ENCODE measurements around the gene PLCG2. TPM values are rescaled to one million over a fixed set of nuclear protein-coding genes. Genes with fewer than 3 reads are reported as not detected.
A peak's percentile ranks its signal among the peaks of the same experiment; 100 is the strongest.

PLCG2 gene
- total RNA-seq, 2 experiments from 2014 or later = 62.5 to 80.2 TPM

DNA sequence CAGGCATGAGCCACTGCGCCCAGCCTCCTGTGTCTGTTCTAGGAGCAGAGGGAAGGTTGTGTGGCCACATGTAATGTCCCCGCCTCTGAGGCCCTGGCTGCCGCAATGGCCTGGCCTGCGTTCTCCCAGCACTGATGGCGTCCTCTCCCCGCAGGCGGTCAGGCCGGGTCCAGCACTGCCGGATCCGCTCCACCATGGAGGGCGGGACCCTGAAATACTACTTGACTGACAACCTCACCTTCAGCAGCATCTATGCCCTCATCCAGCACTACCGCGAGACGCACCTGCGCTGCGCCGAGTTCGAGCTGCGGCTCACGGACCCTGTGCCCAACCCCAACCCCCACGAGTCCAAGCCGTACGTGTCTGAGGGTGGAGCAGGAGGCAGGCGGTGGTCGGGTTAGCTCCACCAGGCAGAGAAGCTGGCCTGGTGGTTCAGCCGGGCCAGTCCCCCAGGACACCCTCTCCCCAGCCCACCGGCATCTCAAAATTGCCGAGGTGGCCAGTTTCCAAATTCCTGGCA, 131.3 kb downstream of the PLCG2 start:
- H3K27ac Mint-ChIP-seq = no peak overlapping the region
- no peak for ATAC-seq
- no peak for DNase-seq
- H3K4me1 Mint-ChIP-seq = no peaks in the 10 kb centered on the region
- H3K4me3 Mint-ChIP-seq = no peak overlapping the region
- CTCF ChIA-PET = no interaction called here
- H3K9me3 Mint-ChIP-seq (ENCODE audit: low read depth) = no peaks in the 10 kb centered on the region
- H3K36me3 Mint-ChIP-seq = peaks cover 13% of the 10 kb centered on the region
- no peaks in the 10 kb centered on the region for H3K27me3 Mint-ChIP-seq

DNA sequence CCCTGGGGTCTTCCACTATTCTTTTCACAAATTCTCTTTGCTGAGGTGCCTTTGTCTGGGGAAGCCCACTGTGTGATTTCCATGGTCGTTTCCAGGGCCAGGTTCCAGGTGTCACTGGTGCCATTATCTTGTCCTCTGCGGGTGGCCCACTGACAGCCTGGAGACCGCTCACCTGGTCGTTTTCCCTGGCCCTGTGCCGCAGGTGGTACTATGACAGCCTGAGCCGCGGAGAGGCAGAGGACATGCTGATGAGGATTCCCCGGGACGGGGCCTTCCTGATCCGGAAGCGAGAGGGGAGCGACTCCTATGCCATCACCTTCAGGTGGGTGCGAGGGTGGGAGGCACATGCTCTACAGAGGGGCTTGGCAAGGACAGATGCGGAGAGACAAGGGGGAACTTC, 133.3 kb downstream of the PLCG2 start:
- no peak overlapping the region for H3K4me3 Mint-ChIP-seq
- H3K36me3 Mint-ChIP-seq = peaks cover 9% of the 10 kb centered on the region
- CTCF ChIA-PET = no interaction called here
- H3K27ac Mint-ChIP-seq = no peak overlapping the region
- ATAC-seq (no peak), DNase-seq (no peak)
- no peaks in the 10 kb centered on the region for H3K4me1 Mint-ChIP-seq
- H3K9me3 Mint-ChIP-seq (ENCODE audit: low read depth) = no peaks in the 10 kb centered on the region
- H3K27me3 Mint-ChIP-seq = no peaks in the 10 kb centered on the region

- DNase-seq (no peak), ATAC-seq (no peak)
- CTCF ChIA-PET = no interaction called here
- Mint-ChIP-seq H3K4me3 (no peak overlapping the region), H3K4me1 (no peaks in the 10 kb centered on the region), H3K27ac (no peak overlapping the region), H3K9me3 (ENCODE audit: low read depth) (no peaks in the 10 kb centered on the region), H3K36me3 (peaks cover 9% of the 10 kb centered on the region), H3K27me3 (no peaks in the 10 kb centered on the region)
These were observed 134.1 kb downstream of the PLCG2 start for GRCh38 chr16:81913222-81913621.

DNA sequence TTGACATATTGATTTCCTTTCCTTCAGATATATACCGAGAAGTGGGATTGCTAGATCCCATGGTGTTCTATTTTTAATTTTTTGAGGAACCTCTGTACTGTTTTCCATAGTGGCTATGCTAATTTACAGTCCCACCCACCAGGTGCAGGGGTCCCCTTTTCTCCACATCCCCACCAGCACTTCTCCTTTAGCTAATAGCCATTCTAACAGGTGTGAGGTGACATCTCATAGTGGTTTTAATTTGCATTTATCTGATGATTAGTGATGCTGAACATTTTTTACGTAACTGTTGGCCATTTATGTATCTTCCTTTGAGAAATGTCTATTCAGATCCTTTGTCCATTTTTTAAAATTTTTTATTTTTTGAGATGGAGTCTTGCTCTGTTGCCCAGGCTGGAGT, 138.3 kb downstream of the PLCG2 start:
- no peaks in the 10 kb centered on the region for H3K4me1 Mint-ChIP-seq
- H3K4me3 Mint-ChIP-seq = no peak overlapping the region
- no peak overlapping the region for H3K27ac Mint-ChIP-seq
- H3K9me3 Mint-ChIP-seq (ENCODE audit: low read depth) = no peaks in the 10 kb centered on the region
- DNase-seq = no peak
- CTCF ChIA-PET = interaction anchor here (0.7 kb wide), 1 partner anchor 347 kb away, joined by 3 read pairs; no protein-coding TSS in a partner anchor
- no peak for ATAC-seq
- no peaks in the 10 kb centered on the region for H3K27me3 Mint-ChIP-seq
- peaks cover 30% of the 10 kb centered on the region for H3K36me3 Mint-ChIP-seq

- ATAC-seq (no peak), DNase-seq (no peak)
- no peak overlapping the region for H3K27ac Mint-ChIP-seq
- H3K36me3 Mint-ChIP-seq = peaks cover 28% of the 10 kb centered on the region
- CTCF ChIA-PET = interaction anchor here (0.9 to 1.4 kb wide), 2 partner anchors 33 to 714 kb away, joined by 4 to 5 read pairs; no protein-coding TSS in a partner anchor
- no peak overlapping the region for H3K4me3 Mint-ChIP-seq
- no peaks in the 10 kb centered on the region for H3K27me3 Mint-ChIP-seq
- no peaks in the 10 kb centered on the region for H3K9me3 Mint-ChIP-seq (ENCODE audit: low read depth)
- no peaks in the 10 kb centered on the region for H3K4me1 Mint-ChIP-seq
These were observed 139.8 kb downstream of the PLCG2 start for GRCh38 chr16:81918927-81919326.

GRCh38 chr16:81920498-81920897, 141.4 kb downstream of the PLCG2 start:
- Mint-ChIP-seq H3K36me3 (peaks cover 28% of the 10 kb centered on the region), H3K27me3 (no peaks in the 10 kb centered on the region), H3K4me1 (no peaks in the 10 kb centered on the region), H3K4me3 (no peak overlapping the region), H3K9me3 (ENCODE audit: low read depth) (no peaks in the 10 kb centered on the region), H3K27ac (no peak overlapping the region)
- ATAC-seq (no peak), DNase-seq (no peak)
- CTCF ChIA-PET = no interaction called here

DNA sequence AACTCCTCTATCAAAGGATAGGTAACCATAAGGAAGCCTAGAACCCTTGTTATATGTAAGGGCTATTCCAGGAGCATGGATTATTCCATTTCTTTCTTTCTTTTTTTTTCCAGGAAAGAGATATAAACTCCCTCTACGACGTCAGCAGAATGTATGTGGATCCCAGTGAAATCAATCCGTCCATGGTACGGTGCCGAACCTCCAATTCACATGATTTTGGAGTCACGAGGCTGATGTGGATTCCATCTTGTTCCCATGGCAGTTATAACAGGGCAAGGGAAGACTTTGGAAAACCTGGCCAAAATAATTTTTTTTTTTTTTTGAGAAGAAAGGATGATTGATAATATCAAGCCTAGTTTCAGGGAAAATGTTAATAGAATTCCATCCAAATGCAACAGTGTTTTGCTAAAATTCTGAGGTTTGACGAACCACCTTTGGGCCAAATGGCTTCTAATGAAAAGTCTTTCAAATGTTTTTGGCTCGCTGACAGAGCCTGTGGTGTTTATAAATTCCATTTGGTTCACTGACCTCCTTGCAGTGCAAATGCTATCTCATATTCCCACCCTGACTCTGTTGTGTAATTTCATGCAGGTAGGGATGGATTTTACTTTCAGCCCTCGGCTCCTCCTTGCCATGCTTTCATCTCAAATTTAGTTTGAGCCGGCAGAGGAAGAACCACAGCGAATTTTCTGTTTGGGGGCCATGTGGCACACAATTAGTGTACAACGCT, 142.2 kb downstream of the PLCG2 start:
- no peak for DNase-seq
- Mint-ChIP-seq H3K36me3 (peaks cover 28% of the 10 kb centered on the region), H3K4me3 (no peak overlapping the region), H3K9me3 (ENCODE audit: low read depth) (no peaks in the 10 kb centered on the region), H3K27ac (no peak overlapping the region), H3K4me1 (no peaks in the 10 kb centered on the region), H3K27me3 (no peaks in the 10 kb centered on the region)
- CTCF ChIA-PET = no interaction called here
- no peak for ATAC-seq

- Mint-ChIP-seq H3K9me3 (ENCODE audit: low read depth) (no peaks in the 10 kb centered on the region), H3K36me3 (peaks cover 25% of the 10 kb centered on the region), H3K4me3 (no peak overlapping the region), H3K27ac (no peak overlapping the region), H3K4me1 (no peaks in the 10 kb centered on the region), H3K27me3 (no peaks in the 10 kb centered on the region)
- CTCF ChIA-PET = no interaction called here
- no peak for ATAC-seq
- DNase-seq = no peak
These were observed 142.9 kb downstream of the PLCG2 start for GRCh38 chr16:81921843-81922584.

GRCh38 chr16:81923296-81923695, 144.2 kb downstream of the PLCG2 start:
- no peak for ATAC-seq
- Mint-ChIP-seq H3K27me3 (no peaks in the 10 kb centered on the region), H3K36me3 (peaks cover 30% of the 10 kb centered on the region), H3K4me1 (peaks cover 8% of the 10 kb centered on the region), H3K9me3 (ENCODE audit: low read depth) (no peaks in the 10 kb centered on the region), H3K4me3 (no peak overlapping the region), H3K27ac (no peak overlapping the region)
- DNase-seq = no peak
- CTCF ChIA-PET = no interaction called here

DNA sequence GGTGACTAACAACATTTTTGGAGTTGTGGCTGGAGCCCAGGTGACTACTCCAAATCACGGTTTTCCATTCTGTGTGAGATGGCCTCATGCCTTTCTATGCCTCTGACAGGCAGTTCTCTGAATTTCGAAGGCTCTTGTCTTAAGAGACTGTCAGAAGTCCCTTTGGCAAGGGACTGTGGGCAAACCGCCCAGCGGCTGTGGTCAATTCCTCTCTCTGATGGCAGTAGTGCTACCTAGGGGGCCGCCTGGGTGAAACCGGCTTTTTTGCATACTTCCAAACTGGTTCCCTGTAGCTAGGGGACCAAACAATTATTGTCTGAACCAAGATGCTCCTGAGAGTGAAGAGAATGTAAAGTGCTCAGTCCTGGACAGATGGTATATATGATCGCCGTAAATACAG, 145.9 kb downstream of the PLCG2 start:
- CTCF ChIA-PET = no interaction called here
- Mint-ChIP-seq H3K27me3 (no peaks in the 10 kb centered on the region), H3K9me3 (ENCODE audit: low read depth) (no peaks in the 10 kb centered on the region), H3K27ac (no peak overlapping the region), H3K36me3 (peaks cover 26% of the 10 kb centered on the region), H3K4me1 (peaks cover 19% of the 10 kb centered on the region), H3K4me3 (no peak overlapping the region)
- no peak for ATAC-seq
- DNase-seq = no peak

DNA sequence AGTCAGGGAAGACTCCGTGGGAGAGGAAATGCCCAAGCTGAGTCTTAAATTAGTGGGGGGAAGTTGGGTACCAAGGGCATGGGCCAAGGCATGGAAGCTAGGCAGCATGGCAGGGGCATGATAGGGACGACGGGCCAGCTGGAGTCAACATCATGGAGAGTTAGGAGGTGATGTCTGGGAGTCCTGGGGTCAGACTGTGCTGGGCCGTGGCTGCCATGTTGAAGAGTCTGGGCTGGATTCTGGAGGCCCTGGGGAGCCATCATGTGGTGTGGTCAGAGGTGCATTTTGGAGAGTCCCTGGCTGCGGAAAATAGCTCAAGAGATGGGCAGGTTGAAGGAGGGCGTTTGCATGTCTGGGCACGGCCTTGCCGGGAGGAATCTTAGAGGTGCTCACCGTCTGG, 146.9 kb downstream of the PLCG2 start:
- Mint-ChIP-seq H3K36me3 (peaks cover 21% of the 10 kb centered on the region), H3K9me3 (ENCODE audit: low read depth) (no peaks in the 10 kb centered on the region), H3K27ac (no peak overlapping the region), H3K4me1 (peaks cover 19% of the 10 kb centered on the region), H3K27me3 (no peaks in the 10 kb centered on the region), H3K4me3 (no peak overlapping the region)
- no peak for ATAC-seq
- no peak for DNase-seq
- CTCF ChIA-PET = no interaction called here

DNA sequence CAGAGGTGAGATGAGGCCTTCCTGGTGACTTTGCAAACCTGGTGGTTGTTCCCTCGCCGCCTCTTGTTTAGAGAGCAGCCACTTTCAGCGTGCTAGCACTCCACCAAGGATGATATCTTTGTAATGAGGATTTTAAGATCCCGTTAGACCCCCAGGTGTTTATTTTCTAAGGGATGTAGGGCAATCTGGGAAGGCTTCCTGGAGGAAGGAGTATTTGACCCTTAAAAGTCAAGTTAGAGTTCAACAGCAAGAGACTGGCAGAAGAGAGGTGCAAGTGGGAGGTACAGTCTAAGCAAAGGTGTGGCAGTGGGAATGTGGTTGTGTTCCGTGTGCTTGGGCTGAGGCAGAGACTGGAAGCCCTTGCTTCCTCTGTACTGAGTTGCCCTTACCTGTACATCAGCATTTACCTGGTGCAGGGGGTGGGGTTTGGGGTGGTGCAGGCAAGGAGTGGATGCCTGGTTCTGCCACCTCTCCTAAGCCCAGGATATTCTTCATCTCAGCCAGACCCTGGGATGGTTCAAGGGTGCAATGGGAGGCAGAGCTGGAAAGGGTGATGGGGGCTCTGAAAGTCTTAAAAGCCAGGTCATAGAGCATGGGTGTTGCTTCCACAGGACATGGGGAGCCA, 148.6 kb downstream of the PLCG2 start:
- Mint-ChIP-seq H3K36me3 (peaks cover 19% of the 10 kb centered on the region), H3K27me3 (no peaks in the 10 kb centered on the region)

DNA sequence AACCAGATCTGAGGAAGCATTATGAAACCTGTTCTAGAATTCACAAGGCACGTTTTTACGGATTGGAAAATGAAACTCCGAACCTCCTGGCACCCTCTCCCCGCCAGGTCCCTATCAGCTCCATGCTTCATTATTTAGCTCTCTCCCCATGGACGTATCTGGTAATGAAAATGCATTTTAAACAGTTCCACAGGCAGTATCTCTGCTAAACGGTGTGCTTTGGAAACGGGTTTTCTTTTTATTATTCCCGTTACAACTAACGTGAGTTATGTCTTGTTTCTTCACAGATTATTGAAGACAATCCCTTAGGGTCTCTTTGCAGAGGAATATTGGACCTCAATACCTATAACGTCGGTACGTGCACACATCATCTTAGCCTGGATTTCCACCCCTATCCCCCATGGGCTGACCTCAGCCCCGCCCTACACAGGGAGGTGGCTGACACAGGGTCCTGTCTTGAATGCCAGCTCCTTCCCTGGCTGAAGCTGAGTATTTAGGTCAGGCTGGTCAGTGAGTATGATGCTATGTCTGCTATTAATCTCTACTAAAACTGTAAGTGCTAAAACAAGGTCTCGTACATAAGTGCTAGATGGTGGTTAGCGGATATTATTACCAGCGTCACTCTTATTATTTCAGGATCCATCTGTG, 149.3 kb downstream of the PLCG2 start:
- H3K36me3 Mint-ChIP-seq = peaks cover 19% of the 10 kb centered on the region
- no peaks in the 10 kb centered on the region for H3K27me3 Mint-ChIP-seq
- peak overlapping the region; percentile 61 for H3K27ac Mint-ChIP-seq
- DNase-seq (peak; percentile 27), ATAC-seq (no peak)
- no peaks in the 10 kb centered on the region for H3K9me3 Mint-ChIP-seq (ENCODE audit: low read depth)
- CTCF ChIA-PET = no interaction called here
- H3K4me1 Mint-ChIP-seq = peaks cover 19% of the 10 kb centered on the region
- H3K4me3 Mint-ChIP-seq = no peak overlapping the region

More for the DNA sequence above, 148.6 kb downstream of the PLCG2 start:
- no peak overlapping the region for H3K4me3 Mint-ChIP-seq
- DNase-seq = peak; percentile 21
- peak overlapping the region; percentile 36 for H3K27ac Mint-ChIP-seq
- ATAC-seq = no peak
- H3K9me3 Mint-ChIP-seq (ENCODE audit: low read depth) = no peaks in the 10 kb centered on the region
- CTCF ChIA-PET = no interaction called here
- H3K4me1 Mint-ChIP-seq = peaks cover 19% of the 10 kb centered on the region

All from activated CD8-positive, alpha-beta memory T cell treated with anti-CD3 and anti-CD28 coated beads, Interleukin-2, amount 10 ng/mL, durations not matched to agents 7 days and 5 days (primary cell).